ENCODE measurements around the gene SMIM11. TPM values are rescaled to one million over a fixed set of nuclear protein-coding genes. Genes with fewer than 3 reads are reported as not detected.

Gene SMIM11
- total and polyA plus RNA-seq, 2 experiments from 2014 or later: 3.5 to 8.9 TPM

- no peak for TF ChIP-seq ETS1 (IDR thresholded peaks at IDR 0.05)
- no peak for TF ChIP-seq NANOG (IDR thresholded peaks at IDR 0.05; ENCODE audit: borderline replicate concordance)
- TF ChIP-seq ZNF331 (CRISPR knock-in tag; IDR thresholded peaks at IDR 0.05; ENCODE audit: low read depth): no peak
- TF ChIP-seq CTCF (conservative IDR thresholded peaks at IDR 0.05; ENCODE audit: low read depth in 2 of 2): no peak
These were observed 22.8 kb upstream of the SMIM11 start (continued) for GRCh38 chr21:34352556-34352955.

GRCh38 chr21:34353182-34353581 lies 22.1 kb upstream of the SMIM11 start:
- Mint-ChIP-seq H3K27ac (no peak overlapping the region), H3K36me3 (ENCODE audit: low read depth) (no peaks in the 10 kb centered on the region), H3K4me1 (no peaks in the 10 kb centered on the region; the same call in 1 of the 3 replicates), H3K4me3 (no peak overlapping the region), H3K27me3 (ENCODE audit: insufficient read depth, low read depth, poor library complexity) (peaks cover 5% of the 10 kb centered on the region), H3K9me3 (peaks cover 6% of the 10 kb centered on the region; the same call in 1 of the 3 replicates)
- no peaks in the 10 kb centered on the region for H3K36me3 ChIP-seq (ENCODE audit: insufficient read depth)
- H3K9me2 ChIP-seq (ENCODE audit: insufficient read depth): no peaks in the 10 kb centered on the region
- H2AFZ ChIP-seq: no peak overlapping the region
- ATAC-seq (no peak), DNase-seq (ENCODE audit: low spot score) (no peak)
- no peak overlapping the region for H3K27ac ChIP-seq (ENCODE audit: low read depth)
- H3K4me1 ChIP-seq (ENCODE audit: insufficient read depth): no peaks in the 10 kb centered on the region
- no peaks in the 10 kb centered on the region for H4K20me1 ChIP-seq (replicated peaks; ENCODE audit: insufficient read depth)
- no peaks in the 10 kb centered on the region for H3K79me2 ChIP-seq (replicated peaks; ENCODE audit: insufficient read depth)
- H3K27me3 ChIP-seq (ENCODE audit: insufficient read depth): no peaks in the 10 kb centered on the region
- no peak overlapping the region for H3K4me3 ChIP-seq
- no peak overlapping the region for H3K4me2 ChIP-seq
- no peaks in the 10 kb centered on the region for H3F3A ChIP-seq (replicated peaks; ENCODE audit: low read depth)
- TF ChIP-seq STAT1 (IDR thresholded peaks at IDR 0.05; ENCODE audit: unreplicated experiment): no peak
- TF ChIP-seq CTCF (conservative IDR thresholded peaks at IDR 0.05; ENCODE audit: low read depth in 2 of 2): no peak
- TF ChIP-seq JUNB (IDR thresholded peaks at IDR 0.05; ENCODE audit: unreplicated experiment): no peak
- TF ChIP-seq CREB1 (CRISPR knock-in tag; IDR thresholded peaks at IDR 0.05; ENCODE audit: low read depth): no peak
- no peak for TF ChIP-seq EZH2 (IDR thresholded peaks at IDR 0.05; ENCODE audit: low read depth, unreplicated experiment)
- no peak for TF ChIP-seq REST (IDR thresholded peaks at IDR 0.05; ENCODE audit: unreplicated experiment)
- no peak for TF ChIP-seq POLR2AphosphoS5 (IDR thresholded peaks at IDR 0.05; ENCODE audit: low read depth)
- no peak for TF ChIP-seq EZH2phosphoT487 (IDR thresholded peaks at IDR 0.05; ENCODE audit: unreplicated experiment)
- TF ChIP-seq ZNF114 (CRISPR knock-in tag; IDR thresholded peaks at IDR 0.05): no peak
- no peak for TF ChIP-seq ZNF331 (CRISPR knock-in tag; IDR thresholded peaks at IDR 0.05; ENCODE audit: low read depth)
- no peak for TF ChIP-seq ETS1 (IDR thresholded peaks at IDR 0.05)
- TF ChIP-seq NANOG (IDR thresholded peaks at IDR 0.05; ENCODE audit: borderline replicate concordance): no peak
